ENCODE results near the gene KCNH2.

DNA sequence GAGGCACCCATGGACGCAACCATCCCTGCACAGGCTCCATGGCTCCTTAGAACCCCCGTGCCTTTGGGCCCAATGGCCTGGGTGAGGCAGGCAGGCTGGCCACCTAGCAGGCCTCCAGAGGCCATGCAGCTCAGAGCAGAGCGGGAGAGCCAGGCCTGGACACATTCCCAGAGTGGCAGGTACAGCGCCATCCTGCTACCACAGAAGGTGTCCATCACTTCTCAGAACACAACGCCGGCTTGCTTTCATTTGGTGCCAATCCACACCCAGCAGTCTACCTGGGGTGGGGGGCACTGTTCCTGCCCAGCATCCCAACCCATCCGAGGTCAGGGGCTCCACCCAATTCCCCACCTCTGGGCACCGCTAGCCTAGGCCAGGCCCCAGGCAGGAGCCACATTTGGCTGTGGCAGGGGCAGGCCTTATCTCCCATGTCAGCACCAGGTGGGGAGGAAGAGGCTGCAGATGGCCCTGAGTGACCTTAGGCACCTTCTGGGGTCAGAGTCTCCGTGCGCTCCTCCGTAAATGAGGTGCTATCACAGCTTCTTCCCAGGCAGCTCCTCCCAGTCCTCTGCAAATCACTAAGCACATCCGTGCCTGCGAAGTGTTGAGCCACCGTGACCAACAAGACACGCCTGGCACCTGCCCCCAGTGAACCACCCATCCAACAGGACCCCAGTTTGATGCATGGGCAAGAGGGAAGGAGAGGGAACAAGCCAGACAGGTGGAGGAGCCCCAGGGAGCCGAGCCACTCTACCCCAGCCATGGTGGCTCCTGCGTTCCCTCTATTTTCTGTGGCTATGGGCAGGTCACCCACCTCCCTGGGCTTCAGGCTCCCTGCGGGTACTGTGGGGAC, 14.2 kb downstream of the KCNH2 start:
- TF ChIP-seq, protein P1, sequence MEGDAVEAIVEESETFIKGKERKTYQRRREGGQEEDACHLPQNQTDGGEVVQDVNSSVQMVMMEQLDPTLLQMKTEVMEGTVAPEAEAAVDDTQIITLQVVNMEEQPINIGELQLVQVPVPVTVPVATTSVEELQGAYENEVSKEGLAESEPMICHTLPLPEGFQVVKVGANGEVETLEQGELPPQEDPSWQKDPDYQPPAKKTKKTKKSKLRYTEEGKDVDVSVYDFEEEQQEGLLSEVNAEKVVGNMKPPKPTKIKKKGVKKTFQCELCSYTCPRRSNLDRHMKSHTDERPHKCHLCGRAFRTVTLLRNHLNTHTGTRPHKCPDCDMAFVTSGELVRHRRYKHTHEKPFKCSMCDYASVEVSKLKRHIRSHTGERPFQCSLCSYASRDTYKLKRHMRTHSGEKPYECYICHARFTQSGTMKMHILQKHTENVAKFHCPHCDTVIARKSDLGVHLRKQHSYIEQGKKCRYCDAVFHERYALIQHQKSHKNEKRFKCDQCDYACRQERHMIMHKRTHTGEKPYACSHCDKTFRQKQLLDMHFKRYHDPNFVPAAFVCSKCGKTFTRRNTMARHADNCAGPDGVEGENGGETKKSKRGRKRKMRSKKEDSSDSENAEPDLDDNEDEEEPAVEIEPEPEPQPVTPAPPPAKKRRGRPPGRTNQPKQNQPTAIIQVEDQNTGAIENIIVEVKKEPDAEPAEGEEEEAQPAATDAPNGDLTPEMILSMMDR (IDR thresholded peaks at IDR 0.05): no peak
- TF ChIP-seq EZH2 (IDR thresholded peaks at IDR 0.05; ENCODE audit: borderline replicate concordance, insufficient read depth, low read depth, low read length, poor library complexity, severe bottlenecking): no peak
